ENCODE results near the gene PAX5.

The PAX5 gene

GRCh38 chr9:36823466-36823865, 210.6 kb downstream of the PAX5 start:
- POLR2A ChIA-PET, result no interaction called here
- CTCF ChIA-PET, result no interaction called here
- TF ChIP-seq L3MBTL2 (conservative IDR thresholded peaks at IDR 0.05) (no peak), FOXA1 (IDR thresholded peaks at IDR 0.05) (no peak), HDGF (IDR thresholded peaks at IDR 0.05; ENCODE audit: borderline replicate concordance) (no peak), ELF4 (IDR thresholded peaks at IDR 0.05) (no peak), PKNOX1 (IDR thresholded peaks at IDR 0.05) (no peak), ARNT (IDR thresholded peaks at IDR 0.05) (no peak), NFRKB (IDR thresholded peaks at IDR 0.05) (no peak), BHLHE40 (IDR thresholded peaks at IDR 0.05; ENCODE audit: borderline replicate concordance) (no peak), ZNF384 (IDR thresholded peaks at IDR 0.05) (no peak), LEF1 (IDR thresholded peaks at IDR 0.05; ENCODE audit: borderline replicate concordance) (no peak), FOXM1 (IDR thresholded peaks at IDR 0.05; ENCODE audit: borderline replicate concordance) (no peak), SP1 (IDR thresholded peaks at IDR 0.05) (no peak)
- no peak for DNase-seq (ENCODE audit: extremely low spot score)

GRCh38 chr9:36822201-36822600, 211.9 kb downstream of the PAX5 start:
- ChIA-PET POLR2A (no interaction called here), CTCF (no interaction called here)
- no peak for TF ChIP-seq BHLHE40 (IDR thresholded peaks at IDR 0.05; ENCODE audit: borderline replicate concordance)
- TF ChIP-seq FOXA1 (IDR thresholded peaks at IDR 0.05), result no peak
- no peak for TF ChIP-seq SUZ12 (IDR thresholded peaks at IDR 0.05)
- TF ChIP-seq LEF1 (IDR thresholded peaks at IDR 0.05; ENCODE audit: borderline replicate concordance), result no peak
- TF ChIP-seq CTBP1 (IDR thresholded peaks at IDR 0.05; ENCODE audit: borderline replicate concordance), result no peak
- no peak for TF ChIP-seq PKNOX1 (IDR thresholded peaks at IDR 0.05)
- no peak for TF ChIP-seq ARNT (IDR thresholded peaks at IDR 0.05)
- TF ChIP-seq TARDBP (IDR thresholded peaks at IDR 0.05), result no peak
- DNase-seq (ENCODE audit: extremely low spot score), result no peak

- DNase-seq (ENCODE audit: extremely low spot score), result no peak
- ChIA-PET POLR2A (no interaction called here), CTCF (no interaction called here)
- TF ChIP-seq L3MBTL2 (conservative IDR thresholded peaks at IDR 0.05) (no peak), TARDBP (IDR thresholded peaks at IDR 0.05) (no peak), NFRKB (IDR thresholded peaks at IDR 0.05) (no peak), FOXK2 (IDR thresholded peaks at IDR 0.05) (no peak), LEF1 (IDR thresholded peaks at IDR 0.05; ENCODE audit: borderline replicate concordance) (no peak)
Measured at GRCh38 chr9:36820392-36820861, 213.6 kb downstream of the PAX5 start.

GRCh38 chr9:36818965-36819870, 214.8 kb downstream of the PAX5 start:
- TF ChIP-seq L3MBTL2 (conservative IDR thresholded peaks at IDR 0.05) (no peak), FOXM1 (IDR thresholded peaks at IDR 0.05; ENCODE audit: borderline replicate concordance) (no peak), PKNOX1 (IDR thresholded peaks at IDR 0.05) (peak; percentile 67), BHLHE40 (IDR thresholded peaks at IDR 0.05; ENCODE audit: borderline replicate concordance) (no peak), FOXA1 (IDR thresholded peaks at IDR 0.05) (no peak), SUZ12 (IDR thresholded peaks at IDR 0.05) (no peak)
- ChIA-PET POLR2A (no interaction called here), CTCF (no interaction called here)
- peak; percentile 29 for DNase-seq (ENCODE audit: extremely low spot score)

GRCh38 chr9:36818242-36818938, 215.7 kb downstream of the PAX5 start:
- ChIA-PET CTCF (no interaction called here), POLR2A (no interaction called here)
- no peak for TF ChIP-seq NFRKB (IDR thresholded peaks at IDR 0.05)
- DNase-seq (ENCODE audit: extremely low spot score), result no peak

- POLR2A ChIA-PET, result no interaction called here
- TF ChIP-seq ELF4 (IDR thresholded peaks at IDR 0.05) (no peak), HDGF (IDR thresholded peaks at IDR 0.05; ENCODE audit: borderline replicate concordance) (no peak), TARDBP (IDR thresholded peaks at IDR 0.05) (no peak), NFRKB (IDR thresholded peaks at IDR 0.05) (no peak), L3MBTL2 (conservative IDR thresholded peaks at IDR 0.05) (no peak), ARNT (IDR thresholded peaks at IDR 0.05) (no peak), FOXA1 (IDR thresholded peaks at IDR 0.05) (no peak), SUZ12 (IDR thresholded peaks at IDR 0.05) (no peak), PKNOX1 (IDR thresholded peaks at IDR 0.05) (no peak), CTBP1 (IDR thresholded peaks at IDR 0.05; ENCODE audit: borderline replicate concordance) (no peak), ZNF384 (IDR thresholded peaks at IDR 0.05) (no peak), SP1 (IDR thresholded peaks at IDR 0.05) (no peak), FOXK2 (IDR thresholded peaks at IDR 0.05) (no peak), LEF1 (IDR thresholded peaks at IDR 0.05; ENCODE audit: borderline replicate concordance) (no peak)
- DNase-seq (ENCODE audit: extremely low spot score), result no peak
- CTCF ChIA-PET, result no interaction called here
Measured at GRCh38 chr9:36817160-36817834, 216.8 kb downstream of the PAX5 start.
